HepG2 (cell line): ENCODE data around the gene ZNF8. TPM values are rescaled to one million over a fixed set of nuclear protein-coding genes. Genes with fewer than 3 reads are reported as not detected.
A peak's percentile ranks its signal among the peaks of the same experiment; 100 is the strongest.

Experiments used
- ATF6 ChIP-seq: sonication (generic); formaldehyde crosslinking; conservative IDR thresholded peaks from 2 replicates; pipeline ENCODE4 v1.4.0; 2020; ENCODE audit warnings: missing genetic modification reagents
- ATF7 ChIP-seq, 2 experiments: fragments of 450-650 bp in 1 of 2; sonication (generic) in 1 of 2; formaldehyde crosslinking in 1 of 2; IDR thresholded peaks; 2 replicates each; pipeline versions ENCODE4 v1.4.0 to v1.6.1; 2016 to 2020; ENCODE audit warnings: antibody characterized with exemption in 1 of 2, mild to moderate bottlenecking in 1 of 2, missing genetic modification reagents in 1 of 2
- CCDC6 ChIP-seq: sonication (generic); formaldehyde crosslinking; IDR thresholded peaks from 2 replicates; pipeline ENCODE4 v1.8.1; 2022; ENCODE audit warnings: mild to moderate bottlenecking, missing genetic modification reagents, moderate library complexity
- CREB3 ChIP-seq: sonication (generic); formaldehyde crosslinking; IDR thresholded peaks from 2 replicates; pipeline ENCODE4 v1.5.0; 2020; ENCODE audit warnings: missing genetic modification reagents
- CREBL2 ChIP-seq: sonication (generic); formaldehyde crosslinking; IDR thresholded peaks from 2 replicates; pipeline ENCODE4 v1.8.1; 2023; ENCODE audit warnings: missing genetic modification reagents, mild to moderate bottlenecking, borderline replicate concordance
- FOXJ3 ChIP-seq: sonication (generic); formaldehyde crosslinking; IDR thresholded peaks from 2 replicates; pipeline ENCODE4 v1.4.0; 2020; ENCODE audit warnings: missing genetic modification reagents, mild to moderate bottlenecking, borderline replicate concordance
- GATAD2A ChIP-seq: IDR thresholded peaks from 2 replicates; pipeline ENCODE4 v1.6.1; 2016
- JDP2 ChIP-seq: sonication (generic); formaldehyde crosslinking; IDR thresholded peaks from 2 replicates; pipeline ENCODE4 v1.8.1; 2022; ENCODE audit warnings: missing genetic modification reagents, borderline replicate concordance
- KDM5B ChIP-seq: sonication (generic); formaldehyde crosslinking; IDR thresholded peaks from 2 replicates; pipeline ENCODE4 v1.4.0; 2020; ENCODE audit warnings: missing genetic modification reagents, mild to moderate bottlenecking, borderline replicate concordance
- SCMH1 ChIP-seq: sonication (generic); formaldehyde crosslinking; IDR thresholded peaks from 2 replicates; pipeline ENCODE4 v1.9.0; 2021; ENCODE audit warnings: missing genetic modification reagents, mild to moderate bottlenecking, borderline replicate concordance
- TBP ChIP-seq: sonication (generic); formaldehyde crosslinking; IDR thresholded peaks from 2 replicates; pipeline ENCODE4 v1.5.0; 2020; ENCODE audit warnings: missing genetic modification reagents
- TOPORS ChIP-seq: sonication (generic); formaldehyde crosslinking; IDR thresholded peaks from 2 replicates; pipeline ENCODE4 v1.8.0; 2023; ENCODE audit warnings: mild to moderate bottlenecking, missing genetic modification reagents
- TRIM22 ChIP-seq: fragments of 450-650 bp; IDR thresholded peaks from 2 replicates; pipeline ENCODE4 v1.6.1; 2017
- ZBTB44 ChIP-seq: sonication (generic); formaldehyde crosslinking; IDR thresholded peaks from 2 replicates; pipeline ENCODE4 v1.4.0; 2020; ENCODE audit warnings: missing genetic modification reagents
- ZNF180 ChIP-seq: sonication (generic); formaldehyde crosslinking; IDR thresholded peaks from 2 replicates; pipeline ENCODE4 v1.4.0; 2020; ENCODE audit warnings: low read depth, missing genetic modification reagents, borderline replicate concordance
- ZNF224 ChIP-seq: sonication (generic); formaldehyde crosslinking; IDR thresholded peaks from 2 replicates; pipeline ENCODE4 v1.5.0; 2020; ENCODE audit warnings: mild to moderate bottlenecking, missing genetic modification reagents
- ZNF646 ChIP-seq: sonication (generic); formaldehyde crosslinking; IDR thresholded peaks from 2 replicates; pipeline ENCODE4 v1.9.0; 2021; ENCODE audit warnings: mild to moderate bottlenecking, missing genetic modification reagents
- polyA plus RNA-seq, 8 experiments: library from polyadenylated mRNA; depleted of rRNA in 3 of 8; stranded (reverse) in 7 of 8; unstranded in 1 of 8; fragments of >200 nt; fragmentation: Illumina TruSeq in 4 of 8; extraction: Trizol in 4 of 8; gene quantifications; 2 replicates each; pipeline versions ENCODE4 v1.2.1 to v1.2.3, GENCODE V29; 2011 to 2016; ENCODE audit warnings: low read depth in 4 of 8, missing spikeins in 1 of 8, mixed read lengths in 1 of 8; ENCODE audit not compliant: insufficient read depth in 1 of 8
- total RNA-seq, 5 experiments: library from RNA; depleted of rRNA; stranded (reverse); fragments of >200 nt; fragmentation: Illumina TruSeq; extraction: Trizol; gene quantifications; 2 replicates each; pipeline ENCODE4 v1.2.3, GENCODE V29; 2016; ENCODE audit warnings: low read depth in 1 of 5

ZNF8 gene
- total and polyA plus RNA-seq, 2 of the 13 experiments (the other 11 are each of a cell fraction or from before 2014, with no cell fraction given), result 3.1 to 3.3 TPM

GRCh38 chr19:58278541-58279041 lies at the start of gene ZNF8 (continued):
- peak; percentile 57 for TF ChIP-seq GATAD2A
- no peak for TF ChIP-seq CREB3 (CRISPR knock-in tag)
- no peak for TF ChIP-seq ZBTB44 (CRISPR knock-in tag)
- TF ChIP-seq ZNF224, result 0 out of 2 replicates have a peak, but pooled peaks have one; percentile 75
- TF ChIP-seq ZNF646 (CRISPR knock-in tag), result no peak
- no peak for TF ChIP-seq FOXJ3 (CRISPR knock-in tag)
- TF ChIP-seq ZNF180 (CRISPR knock-in tag), result no peak
- TF ChIP-seq CCDC6 (CRISPR knock-in tag), result no peak; the same call in 1 of the 2 replicates
- TF ChIP-seq SCMH1, result no peak
- TF ChIP-seq TBP (CRISPR knock-in tag), result no peak
- TF ChIP-seq ATF6 (CRISPR knock-in tag), result no peak
- no peak for TF ChIP-seq TRIM22
- TF ChIP-seq ATF7 (IDR thresholded peaks at IDR 0.05), result no peak
- TF ChIP-seq ATF7 (CRISPR knock-in tag; IDR thresholded peaks at IDR 0.05), result peak; percentile 11; the same call in 1 of the 2 replicates
- no peak for TF ChIP-seq JDP2 (CRISPR knock-in tag)
- TF ChIP-seq TOPORS (CRISPR knock-in tag), result no peak
- no peak for TF ChIP-seq KDM5B (CRISPR knock-in tag)
- no peak for TF ChIP-seq CREBL2
